Tibial artery (tissue), 4 donors: ENCODE results near the gene C14orf119.
A peak's percentile ranks its signal among the peaks of the same experiment; 100 is the strongest.

Experiments
- DNase-seq, 2 donors: peaks; one replicate each; pipeline ENCODE4 v3.0.0-alpha.2; 2019
- H3K27ac ChIP-seq, 2 donors: fragments of 200-600 bp; sonication (generic) in 1 of 2; 1 replicate in 1 of 2; 2 replicates in 1 of 2; pipeline ENCODE4 v1.5.1; 2018 to 2019; ENCODE audit warnings: mild to moderate bottlenecking in 1 of 2
- H3K27me3 ChIP-seq, 2 donors: fragments of 200-600 bp; sonication (generic) in 1 of 2; one replicate each; pipeline versions ENCODE4 v1.5.1 to v1.6.0; 2016 to 2019
- H3K36me3 ChIP-seq, 3 donors: fragments of 200-600 bp; sonication (generic) in 2 of 3; one replicate each; pipeline ENCODE4 v1.5.1; 2016 to 2019; ENCODE audit warnings: mild to moderate bottlenecking in 2 of 3
- H3K4me1 ChIP-seq, 4 donors: fragments of 200-600 bp; sonication (generic) in 2 of 4; 1 replicate in 3 of 4; 2 replicates in 1 of 4; pipeline ENCODE4 v1.5.1; 2016 to 2019
- H3K4me3 ChIP-seq, 2 donors: fragments of 200-600 bp; sonication (generic) in 1 of 2; 1 replicate in 1 of 2; 2 replicates in 1 of 2; pipeline ENCODE4 v1.5.1; 2018 to 2019; ENCODE audit warnings: mild to moderate bottlenecking in 2 of 2
- H3K9me3 ChIP-seq, 3 donors: fragments of 200-600 bp; sonication (generic) in 1 of 3; one replicate each; pipeline ENCODE4 v1.5.1; 2016 to 2019
- intact Hi-C: fragments of 100-400 bp; cut with DNase I; formaldehyde crosslinking; loops from one replicate; pipeline ENCODE4 v1.15.0; 2023; ENCODE audit warnings: low total_unique reads
- TF ChIP-seq, protein P1 (sequence below), 2 experiments: fragments of 200-600 bp in 1 of 2; fragments of 450-650 bp in 1 of 2; IDR thresholded peaks; one replicate each; pipeline ENCODE4 v1.5.1; 2017 to 2019; ENCODE audit warnings: antibody characterized with exemption in 2 of 2, mild to moderate bottlenecking in 1 of 2, moderate library complexity in 1 of 2

C14orf119 gene

DNA sequence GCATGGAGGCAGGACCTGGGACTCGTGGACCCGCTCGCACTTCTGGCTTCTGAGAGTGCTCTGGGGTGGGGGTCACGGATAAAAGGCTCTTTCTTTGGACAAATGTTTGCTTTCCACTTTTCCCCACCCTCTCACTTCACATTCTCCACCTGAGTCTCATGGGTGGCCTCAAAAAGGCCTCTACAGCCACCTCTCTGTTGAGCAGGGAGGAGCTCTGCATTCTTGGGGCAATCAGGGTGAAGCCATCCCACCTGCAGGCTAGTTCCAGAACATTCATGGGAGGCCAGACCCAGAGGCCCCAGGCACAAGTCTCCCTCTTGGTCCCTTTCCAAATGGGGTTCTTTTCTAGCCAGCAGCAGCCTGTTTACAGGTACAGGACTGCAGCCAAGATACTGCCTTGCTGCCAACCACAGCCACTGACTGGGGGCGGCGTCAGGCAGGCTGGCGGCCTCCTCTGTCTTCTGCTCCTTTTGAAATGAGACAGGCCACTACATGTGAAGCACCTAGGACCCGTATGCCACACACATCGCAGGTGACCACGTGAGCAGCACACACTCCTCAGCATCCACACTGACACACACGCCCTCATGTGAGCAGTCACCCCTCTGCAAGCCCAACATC, 42.0 kb downstream of the C14orf119 start:
- Histone ChIP-seq H3K4me3 (no peak overlapping the region), H3K36me3 (peaks cover 59 to 77% (median 74%) of the 10 kb centered on the region in 3 donors), H3K9me3 (no peaks in the 10 kb centered on the region), H3K27ac (no peak overlapping the region), H3K4me1 (peaks cover 0 to 9% (median 7%) of the 10 kb centered on the region in 4 donors), H3K27me3 (no peaks in the 10 kb centered on the region)
- DNase-seq, result no peak
- intact Hi-C loops, result no loop called here
- TF ChIP-seq, protein P1, sequence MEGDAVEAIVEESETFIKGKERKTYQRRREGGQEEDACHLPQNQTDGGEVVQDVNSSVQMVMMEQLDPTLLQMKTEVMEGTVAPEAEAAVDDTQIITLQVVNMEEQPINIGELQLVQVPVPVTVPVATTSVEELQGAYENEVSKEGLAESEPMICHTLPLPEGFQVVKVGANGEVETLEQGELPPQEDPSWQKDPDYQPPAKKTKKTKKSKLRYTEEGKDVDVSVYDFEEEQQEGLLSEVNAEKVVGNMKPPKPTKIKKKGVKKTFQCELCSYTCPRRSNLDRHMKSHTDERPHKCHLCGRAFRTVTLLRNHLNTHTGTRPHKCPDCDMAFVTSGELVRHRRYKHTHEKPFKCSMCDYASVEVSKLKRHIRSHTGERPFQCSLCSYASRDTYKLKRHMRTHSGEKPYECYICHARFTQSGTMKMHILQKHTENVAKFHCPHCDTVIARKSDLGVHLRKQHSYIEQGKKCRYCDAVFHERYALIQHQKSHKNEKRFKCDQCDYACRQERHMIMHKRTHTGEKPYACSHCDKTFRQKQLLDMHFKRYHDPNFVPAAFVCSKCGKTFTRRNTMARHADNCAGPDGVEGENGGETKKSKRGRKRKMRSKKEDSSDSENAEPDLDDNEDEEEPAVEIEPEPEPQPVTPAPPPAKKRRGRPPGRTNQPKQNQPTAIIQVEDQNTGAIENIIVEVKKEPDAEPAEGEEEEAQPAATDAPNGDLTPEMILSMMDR (IDR thresholded peaks at IDR 0.05), result no peak

DNA sequence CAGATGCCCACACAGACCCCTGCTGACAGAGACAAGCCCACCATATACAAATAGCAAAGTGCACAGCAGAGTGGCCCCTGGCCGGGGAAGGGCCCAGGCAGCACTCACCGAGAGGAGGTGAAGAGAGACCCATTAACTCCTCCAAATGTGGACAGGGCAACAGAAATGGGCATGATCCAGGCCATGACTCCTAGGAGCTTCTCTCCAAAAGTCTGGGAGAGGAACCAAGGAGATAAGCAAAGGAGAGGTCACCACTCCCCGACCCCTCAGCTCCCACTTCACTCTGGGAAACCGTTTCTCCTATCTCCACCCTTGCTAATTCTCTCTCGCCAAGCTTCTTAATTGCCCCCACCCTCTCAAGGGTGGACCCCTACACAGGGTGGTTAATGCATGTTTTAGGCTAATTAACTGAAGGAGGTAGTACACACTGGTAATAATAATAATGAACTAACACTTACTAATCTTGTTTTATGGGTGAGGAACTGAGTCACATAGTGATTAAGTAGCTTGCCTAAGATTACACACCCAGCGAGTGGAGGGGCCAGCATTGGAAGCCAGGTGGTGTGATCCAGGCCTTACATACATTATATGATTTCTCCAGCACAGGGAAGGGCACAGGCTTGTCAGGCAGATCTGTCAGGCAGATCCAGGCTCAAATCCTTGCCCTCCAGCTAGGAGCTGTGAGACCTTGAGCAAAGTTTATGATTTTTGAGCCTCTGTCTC, 42.7 kb downstream of the C14orf119 start:
- Histone ChIP-seq H3K4me1 (peaks cover 0 to 15% (median 14%) of the 10 kb centered on the region in 4 donors), H3K9me3 (no peaks in the 10 kb centered on the region), H3K4me3 (no peak overlapping the region), H3K27me3 (no peaks in the 10 kb centered on the region), H3K27ac (no peak overlapping the region), H3K36me3 (peaks cover 52 to 77% (median 67%) of the 10 kb centered on the region in 3 donors)
- no peak for DNase-seq
- TF ChIP-seq, protein P1 (IDR thresholded peaks at IDR 0.05), result no peak
- intact Hi-C loops, result no loop called here

DNA sequence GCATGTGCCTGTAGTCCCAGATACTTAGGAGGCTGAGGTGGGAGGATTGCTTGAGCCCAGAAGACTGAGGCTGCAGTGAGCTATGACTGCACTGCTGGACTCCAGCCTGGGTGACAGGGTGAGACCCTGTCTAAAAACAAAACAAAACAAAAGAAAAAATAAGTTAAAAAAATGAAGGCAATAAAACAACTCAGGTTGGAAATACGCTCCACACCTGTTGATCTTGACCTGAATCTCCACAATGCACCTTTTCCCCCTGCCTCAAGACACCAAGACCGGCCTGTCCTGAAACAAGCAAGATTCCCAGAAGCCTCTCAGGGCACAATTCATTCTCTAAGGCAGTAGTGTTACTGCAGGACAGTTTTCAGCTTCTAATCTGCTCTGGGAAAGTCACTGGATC, 44.6 kb downstream of the C14orf119 start:
- Histone ChIP-seq H3K4me3 (no peak overlapping the region), H3K9me3 (no peaks in the 10 kb centered on the region), H3K27me3 (no peaks in the 10 kb centered on the region), H3K36me3 (peaks cover 49 to 72% (median 65%) of the 10 kb centered on the region in 3 donors), H3K4me1 (peaks cover 0 to 34% (median 25%) of the 10 kb centered on the region in 4 donors), H3K27ac (no peak overlapping the region)
- no peak for DNase-seq
- intact Hi-C loops, result no loop called here
- TF ChIP-seq, protein P1 (IDR thresholded peaks at IDR 0.05), result no peak

- TF ChIP-seq, protein P1 (IDR thresholded peaks at IDR 0.05), result no peak
- H3K4me1 ChIP-seq, result peaks cover 0 to 39% (median 25%) of the 10 kb centered on the region in 4 donors
- intact Hi-C loops, result no loop called here
- no peaks in the 10 kb centered on the region for H3K9me3 ChIP-seq
- no peaks in the 10 kb centered on the region for H3K27me3 ChIP-seq
- H3K4me3 ChIP-seq, result no peak overlapping the region
- H3K36me3 ChIP-seq, result peaks cover 49 to 67% (median 60%) of the 10 kb centered on the region in 3 donors
- DNase-seq, result no peak
- H3K27ac ChIP-seq, result no peak overlapping the region
Measured at GRCh38 chr14:23140371-23140770, 45.1 kb downstream of the C14orf119 start.

DNA sequence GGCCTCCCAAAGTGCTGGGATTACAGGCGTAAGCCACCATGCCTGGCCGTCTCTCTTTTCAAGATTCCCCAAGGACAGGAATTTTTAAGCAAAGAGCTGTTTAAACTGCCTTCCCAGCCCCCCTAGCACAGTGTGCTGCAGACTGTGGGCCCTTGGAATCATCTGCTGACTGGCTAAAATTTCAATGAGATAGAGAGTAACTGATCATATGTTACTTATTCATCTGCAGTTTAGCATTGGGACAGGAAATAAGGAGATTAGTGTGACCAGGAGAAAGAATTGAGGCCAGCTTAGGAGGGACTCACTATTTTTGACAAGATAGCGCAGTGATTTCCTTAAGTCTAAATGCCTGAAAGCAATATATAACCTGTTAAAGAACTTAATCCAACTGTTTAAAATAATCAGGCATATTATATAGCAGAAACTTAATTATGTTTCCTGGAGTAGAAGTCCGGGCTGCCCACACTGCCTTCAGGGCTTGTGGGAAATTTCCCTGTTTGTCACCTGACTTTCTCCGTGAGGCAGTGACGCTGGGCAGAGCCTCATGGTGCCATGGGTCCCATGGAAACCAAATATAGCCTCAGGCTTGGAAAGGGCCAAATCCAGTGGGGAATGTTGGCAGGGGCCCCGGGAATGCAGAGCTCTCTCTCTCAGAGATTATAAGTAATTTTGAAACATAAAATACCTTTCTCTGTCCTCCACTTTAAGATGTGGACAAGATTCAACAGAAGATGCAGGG, 46.6 kb downstream of the C14orf119 start:
- Histone ChIP-seq H3K27me3 (no peaks in the 10 kb centered on the region), H3K4me1 (peaks cover 0 to 54% (median 34%) of the 10 kb centered on the region in 4 donors), H3K36me3 (peaks cover 39 to 53% (median 45%) of the 10 kb centered on the region in 3 donors), H3K9me3 (no peaks in the 10 kb centered on the region), H3K27ac (peak overlapping the region; percentile 77 to 91), H3K4me3 (no peak overlapping the region)
- TF ChIP-seq, protein P1 (IDR thresholded peaks at IDR 0.05), result no peak
- intact Hi-C loops, result loop anchor here (1.0 kb wide), 1 partner anchor 40 kb away; no protein-coding TSS in a partner anchor
- DNase-seq, result peak; percentile 77 to 94
